HepG2 (cell line): ENCODE data around the gene SLC12A2. TPM values are rescaled to one million over a fixed set of nuclear protein-coding genes. Genes with fewer than 3 reads are reported as not detected.

Experiments used
- ATAC-seq: fragments of 200-7000 bp; cut with Tn5 transposase; 3 replicates; pipeline ENCODE4 v1.9.1; 2020; ENCODE audit warnings: mild to moderate bottlenecking, moderate library complexity
- BruUV-seq: library from RNA; stranded (reverse); fragments of 400-500 nt; replicated peaks from 2 replicates; lab custom pipeline; 2021; lab: Mats Ljungman, UMichigan
- CTCF ChIA-PET: fragments of 300-600 bp; formaldehyde crosslinking; extraction: SDS; loops from one replicate; lab custom pipeline; 2021; ENCODE audit warnings: low total read pairs, inconsistent platforms, low intra/inter-chr PET ratio; lab: Yijun Ruan, JAX
- POLR2A ChIA-PET: fragments of 350-600 bp; sonication (Branson Sonifier 250); formaldehyde crosslinking; loops from one replicate; lab custom pipeline; 2020; ENCODE audit warnings: antibody characterized with exemption, inconsistent platforms; lab: Yijun Ruan, JAX
- DNase-seq: peaks from one replicate; pipeline ENCODE4 v3.0.0-alpha.2; 2015; ENCODE audit warnings: low spot score
- FAIRE-seq: peaks from 3 replicates; lab custom pipeline; 2011; peaks lifted over from hg19 to GRCh38; lab: Jason Lieb, UNC
- H2AFZ ChIP-seq: one replicate; pipeline ENCODE4 v1.6.1; 2011; ENCODE audit warnings: low read length, inconsistent platforms
- H3K27ac ChIP-seq: fragments of 300-600 bp; 3 replicates; pipeline ENCODE4 v1.8.0; 2011; ENCODE audit warnings: mixed run types, mild to moderate bottlenecking, mixed read lengths, low read length, inconsistent platforms; ENCODE audit not compliant: insufficient read depth; ENCODE audit errors: extremely low read length
- H3K27me3 ChIP-seq, 2 experiments: fragments of 200-600 bp in 1 of 2; 2 replicates in 1 of 2; 3 replicates in 1 of 2; pipeline versions ENCODE4 v1.6.0 to v1.8.0; 2011; ENCODE audit warnings: low read length in 2 of 2, mild to moderate bottlenecking in 2 of 2, moderate library complexity in 2 of 2, inconsistent platforms in 1 of 2; ENCODE audit not compliant: insufficient read depth in 2 of 2, control insufficient read depth in 1 of 2
- H3K36me3 ChIP-seq, 2 experiments: fragments of 200-600 bp in 1 of 2; replicated peaks in 1 of 2; 2 replicates in 1 of 2; 3 replicates in 1 of 2; pipeline versions ENCODE4 v1.5.1 to v1.8.0; 2011; ENCODE audit warnings: low read length in 2 of 2, inconsistent platforms in 1 of 2; ENCODE audit not compliant: insufficient read depth in 2 of 2, control insufficient read depth in 1 of 2
- H3K4me1 ChIP-seq: 2 replicates; pipeline ENCODE4 v1.5.1; 2012; ENCODE audit warnings: low read length, inconsistent platforms; ENCODE audit not compliant: insufficient read depth
- H3K4me2 ChIP-seq: 2 replicates; pipeline ENCODE4 v1.6.0; 2011; ENCODE audit warnings: low read depth, low read length, inconsistent platforms
- H3K4me3 ChIP-seq, 3 experiments: fragments of 200-600 bp in 1 of 3; sonication (generic), shearing (Covaris generic) in 1 of 3; replicated peaks in 1 of 3; 2 replicates each; pipeline ENCODE4 v1.5.1; 2011 to 2016; ENCODE audit warnings: low read length in 3 of 3, inconsistent platforms in 2 of 3, low read depth in 2 of 3, mild to moderate bottlenecking in 2 of 3, control low read depth in 1 of 3, mixed read lengths in 1 of 3; ENCODE audit not compliant: insufficient read depth in 1 of 3
- H3K79me2 ChIP-seq: one replicate; pipeline ENCODE4 v1.6.1; 2011; ENCODE audit warnings: low read length, inconsistent platforms; ENCODE audit not compliant: insufficient read depth
- H3K9ac ChIP-seq: 2 replicates; pipeline ENCODE4 v1.6.0; 2011; ENCODE audit warnings: mild to moderate bottlenecking, low read depth, low read length, inconsistent platforms; ENCODE audit not compliant: insufficient read depth
- H3K9me3 ChIP-seq: 2 replicates; pipeline ENCODE4 v1.5.1; 2012; ENCODE audit warnings: mild to moderate bottlenecking, low read length
- H4K20me1 ChIP-seq: 2 replicates; pipeline ENCODE4 v1.6.0; 2011; ENCODE audit warnings: inconsistent platforms, mild to moderate bottlenecking, low read length, moderate library complexity; ENCODE audit not compliant: insufficient read depth
- ARNT2 ChIP-seq: sonication (generic); formaldehyde crosslinking; IDR thresholded peaks from 2 replicates; pipeline ENCODE4 v1.8.0; 2022; ENCODE audit warnings: mild to moderate bottlenecking, low read depth, missing genetic modification reagents, moderate library complexity
- CBX5 ChIP-seq: sonication (generic); formaldehyde crosslinking; IDR thresholded peaks from 2 replicates; pipeline ENCODE4 v1.4.0; 2020; ENCODE audit warnings: missing genetic modification reagents, borderline replicate concordance
- HINFP ChIP-seq: sonication (generic); formaldehyde crosslinking; IDR thresholded peaks from 2 replicates; pipeline ENCODE4 v1.4.0; 2020; ENCODE audit warnings: low read depth, mild to moderate bottlenecking, missing genetic modification reagents
- HNRNPL ChIP-seq: fragments of 200-400 bp; formaldehyde crosslinking; IDR thresholded peaks from 2 replicates; pipeline ENCODE4 v1.6.1; 2017; ENCODE audit warnings: mild to moderate bottlenecking, low read depth, low read length
- RBFOX2 ChIP-seq: fragments of 200-400 bp; formaldehyde crosslinking; IDR thresholded peaks from 2 replicates; pipeline ENCODE4 v1.6.1; 2017; ENCODE audit warnings: low read depth, mild to moderate bottlenecking, low read length
- SETDB1 ChIP-seq: sonication (generic); formaldehyde crosslinking; IDR thresholded peaks from 2 replicates; pipeline ENCODE4 v1.5.1; 2020; ENCODE audit warnings: missing genetic modification reagents, mild to moderate bottlenecking, borderline replicate concordance
- ZBTB1 ChIP-seq: sonication (generic); formaldehyde crosslinking; IDR thresholded peaks from 2 replicates; pipeline ENCODE4 v1.4.0; 2020; ENCODE audit warnings: missing genetic modification reagents, borderline replicate concordance
- ZBTB8A ChIP-seq: sonication (generic); formaldehyde crosslinking; IDR thresholded peaks from 2 replicates; pipeline ENCODE4 v1.4.0; 2020; ENCODE audit warnings: mild to moderate bottlenecking, low read depth, missing genetic modification reagents, borderline replicate concordance
- ZSCAN9 ChIP-seq: IDR thresholded peaks from 2 replicates; pipeline ENCODE4 v1.6.1; 2016; ENCODE audit warnings: borderline replicate concordance
- in situ Hi-C: cut with HindIII; loops from 2 replicates; pipeline ENCODE4 v1.10.0; 2017; ENCODE audit warnings: low pct_unique_long_range_greater_than_20kb; ENCODE audit not compliant: extremely low pct_ligation_motif_present
- intact Hi-C: fragments of 100-400 bp; cut with micrococcal nuclease; formaldehyde crosslinking; loops from one replicate; pipeline ENCODE4 v1.10.0; 2022; ENCODE audit not compliant: unreplicated experiment
- polyA plus RNA-seq, 8 experiments: library from polyadenylated mRNA; depleted of rRNA in 3 of 8; stranded (reverse) in 7 of 8; unstranded in 1 of 8; fragments of >200 nt; fragmentation: Illumina TruSeq in 4 of 8; extraction: Trizol in 4 of 8; gene quantifications; 2 replicates each; pipeline versions ENCODE4 v1.2.1 to v1.2.3, GENCODE V29; 2011 to 2016; ENCODE audit warnings: low read depth in 4 of 8, missing spikeins in 1 of 8, mixed read lengths in 1 of 8; ENCODE audit not compliant: insufficient read depth in 1 of 8
- total RNA-seq, 5 experiments: library from RNA; depleted of rRNA; stranded (reverse); fragments of >200 nt; fragmentation: Illumina TruSeq; extraction: Trizol; gene quantifications; 2 replicates each; pipeline ENCODE4 v1.2.3, GENCODE V29; 2016; ENCODE audit warnings: low read depth in 1 of 5
- TF ChIP-seq, protein P1 (sequence below), 2 experiments: sonication (generic) in 1 of 2; formaldehyde crosslinking in 1 of 2; IDR thresholded peaks; 2 replicates each; pipeline versions ENCODE4 v1.4.0 to v1.6.1; 2016 to 2020; ENCODE audit warnings: borderline replicate concordance in 1 of 2, low read depth in 1 of 2, mild to moderate bottlenecking in 1 of 2, missing genetic modification reagents in 1 of 2
- TF ChIP-seq, protein P2 (sequence below): sonication (generic); formaldehyde crosslinking; IDR thresholded peaks from 2 replicates; pipeline ENCODE4 v1.4.0; 2020; ENCODE audit warnings: mild to moderate bottlenecking, missing genetic modification reagents
- TF ChIP-seq, protein P3 (sequence below): sonication (generic); formaldehyde crosslinking; IDR thresholded peaks from 2 replicates; pipeline ENCODE4 v1.5.0; 2020; ENCODE audit warnings: mild to moderate bottlenecking, missing genetic modification reagents, borderline replicate concordance

The SLC12A2 gene
- total and polyA plus RNA-seq, 2 of the 13 experiments (the other 11 are each of a cell fraction or from before 2014, with no cell fraction given) = 4.0 to 9.7 TPM

- BruUV-seq = no TSS peak
- Histone ChIP-seq H2AFZ (no peak overlapping the region), H3K4me3 (no peak overlapping the region), H3K4me1 (peaks cover 7% of the 10 kb centered on the region; the same call in 1 of the 2 replicates), H3K9me3 (no peaks in the 10 kb centered on the region), H4K20me1 (no peaks in the 10 kb centered on the region), H3K79me2 (no peaks in the 10 kb centered on the region), H3K9ac (no peak overlapping the region), H3K27ac (no peak overlapping the region), H3K4me2 (no peak overlapping the region), H3K36me3 (no peaks in the 10 kb centered on the region), H3K27me3 (no peaks in the 10 kb centered on the region)
- DNase-seq (no peak), ATAC-seq (no peak), FAIRE-seq (no peak)
- in situ Hi-C loops (no loop called here), intact Hi-C loops (no loop called here)
- TF ChIP-seq ZBTB8A (CRISPR knock-in tag) = no peak
- no peak for TF ChIP-seq ARNT2 (CRISPR knock-in tag)
- TF ChIP-seq ZBTB1 = no peak
- TF ChIP-seq HNRNPL = no peak
- TF ChIP-seq, protein P1, sequence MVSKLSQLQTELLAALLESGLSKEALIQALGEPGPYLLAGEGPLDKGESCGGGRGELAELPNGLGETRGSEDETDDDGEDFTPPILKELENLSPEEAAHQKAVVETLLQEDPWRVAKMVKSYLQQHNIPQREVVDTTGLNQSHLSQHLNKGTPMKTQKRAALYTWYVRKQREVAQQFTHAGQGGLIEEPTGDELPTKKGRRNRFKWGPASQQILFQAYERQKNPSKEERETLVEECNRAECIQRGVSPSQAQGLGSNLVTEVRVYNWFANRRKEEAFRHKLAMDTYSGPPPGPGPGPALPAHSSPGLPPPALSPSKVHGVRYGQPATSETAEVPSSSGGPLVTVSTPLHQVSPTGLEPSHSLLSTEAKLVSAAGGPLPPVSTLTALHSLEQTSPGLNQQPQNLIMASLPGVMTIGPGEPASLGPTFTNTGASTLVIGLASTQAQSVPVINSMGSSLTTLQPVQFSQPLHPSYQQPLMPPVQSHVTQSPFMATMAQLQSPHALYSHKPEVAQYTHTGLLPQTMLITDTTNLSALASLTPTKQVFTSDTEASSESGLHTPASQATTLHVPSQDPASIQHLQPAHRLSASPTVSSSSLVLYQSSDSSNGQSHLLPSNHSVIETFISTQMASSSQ (IDR thresholded peaks at IDR 0.05; ENCODE audit: low read depth) = no peak
- TF ChIP-seq, protein P1 (CRISPR knock-in tag; IDR thresholded peaks at IDR 0.05; ENCODE audit: borderline replicate concordance) = no peak
- no peak for TF ChIP-seq ZSCAN9 (CRISPR knock-in tag)
- no peak for TF ChIP-seq SETDB1 (CRISPR knock-in tag)
- no peak for TF ChIP-seq CBX5
- no peak for TF ChIP-seq HINFP (CRISPR knock-in tag)
- TF ChIP-seq, protein P2, sequence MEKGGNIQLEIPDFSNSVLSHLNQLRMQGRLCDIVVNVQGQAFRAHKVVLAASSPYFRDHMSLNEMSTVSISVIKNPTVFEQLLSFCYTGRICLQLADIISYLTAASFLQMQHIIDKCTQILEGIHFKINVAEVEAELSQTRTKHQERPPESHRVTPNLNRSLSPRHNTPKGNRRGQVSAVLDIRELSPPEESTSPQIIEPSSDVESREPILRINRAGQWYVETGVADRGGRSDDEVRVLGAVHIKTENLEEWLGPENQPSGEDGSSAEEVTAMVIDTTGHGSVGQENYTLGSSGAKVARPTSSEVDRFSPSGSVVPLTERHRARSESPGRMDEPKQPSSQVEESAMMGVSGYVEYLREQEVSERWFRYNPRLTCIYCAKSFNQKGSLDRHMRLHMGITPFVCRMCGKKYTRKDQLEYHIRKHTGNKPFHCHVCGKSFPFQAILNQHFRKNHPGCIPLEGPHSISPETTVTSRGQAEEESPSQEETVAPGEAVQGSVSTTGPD = no peak
- TF ChIP-seq, protein P3, sequence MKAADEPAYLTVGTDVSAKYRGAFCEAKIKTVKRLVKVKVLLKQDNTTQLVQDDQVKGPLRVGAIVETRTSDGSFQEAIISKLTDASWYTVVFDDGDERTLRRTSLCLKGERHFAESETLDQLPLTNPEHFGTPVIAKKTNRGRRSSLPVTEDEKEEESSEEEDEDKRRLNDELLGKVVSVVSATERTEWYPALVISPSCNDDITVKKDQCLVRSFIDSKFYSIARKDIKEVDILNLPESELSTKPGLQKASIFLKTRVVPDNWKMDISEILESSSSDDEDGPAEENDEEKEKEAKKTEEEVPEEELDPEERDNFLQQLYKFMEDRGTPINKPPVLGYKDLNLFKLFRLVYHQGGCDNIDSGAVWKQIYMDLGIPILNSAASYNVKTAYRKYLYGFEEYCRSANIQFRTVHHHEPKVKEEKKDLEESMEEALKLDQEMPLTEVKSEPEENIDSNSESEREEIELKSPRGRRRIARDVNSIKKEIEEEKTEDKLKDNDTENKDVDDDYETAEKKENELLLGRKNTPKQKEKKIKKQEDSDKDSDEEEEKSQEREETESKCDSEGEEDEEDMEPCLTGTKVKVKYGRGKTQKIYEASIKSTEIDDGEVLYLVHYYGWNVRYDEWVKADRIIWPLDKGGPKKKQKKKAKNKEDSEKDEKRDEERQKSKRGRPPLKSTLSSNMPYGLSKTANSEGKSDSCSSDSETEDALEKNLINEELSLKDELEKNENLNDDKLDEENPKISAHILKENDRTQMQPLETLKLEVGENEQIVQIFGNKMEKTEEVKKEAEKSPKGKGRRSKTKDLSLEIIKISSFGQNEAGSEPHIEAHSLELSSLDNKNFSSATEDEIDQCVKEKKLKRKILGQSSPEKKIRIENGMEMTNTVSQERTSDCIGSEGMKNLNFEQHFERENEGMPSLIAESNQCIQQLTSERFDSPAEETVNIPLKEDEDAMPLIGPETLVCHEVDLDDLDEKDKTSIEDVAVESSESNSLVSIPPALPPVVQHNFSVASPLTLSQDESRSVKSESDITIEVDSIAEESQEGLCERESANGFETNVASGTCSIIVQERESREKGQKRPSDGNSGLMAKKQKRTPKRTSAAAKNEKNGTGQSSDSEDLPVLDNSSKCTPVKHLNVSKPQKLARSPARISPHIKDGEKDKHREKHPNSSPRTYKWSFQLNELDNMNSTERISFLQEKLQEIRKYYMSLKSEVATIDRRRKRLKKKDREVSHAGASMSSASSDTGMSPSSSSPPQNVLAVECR (CRISPR knock-in tag) = no peak
- TF ChIP-seq RBFOX2 = no peak
- ChIA-PET POLR2A (no interaction called here), CTCF (no interaction called here)
Observed at GRCh38 chr5:128155776-128156175, 72.2 kb downstream of the SLC12A2 start.
